ENCODE data around the gene MYL6. TPM values are rescaled to one million over a fixed set of nuclear protein-coding genes. Genes with fewer than 3 reads are reported as not detected.
A peak's percentile ranks its signal among the peaks of the same experiment; 100 is the strongest.
"Not testable (repeated sequence)": the region's sequence is repeated elsewhere in the genome, so short reads cannot be mapped to it uniquely, and the experiment has no call there.

The MYL6 gene
- total and polyA plus RNA-seq, 7 donors, result 216 to 711 (median 384) TPM

DNA sequence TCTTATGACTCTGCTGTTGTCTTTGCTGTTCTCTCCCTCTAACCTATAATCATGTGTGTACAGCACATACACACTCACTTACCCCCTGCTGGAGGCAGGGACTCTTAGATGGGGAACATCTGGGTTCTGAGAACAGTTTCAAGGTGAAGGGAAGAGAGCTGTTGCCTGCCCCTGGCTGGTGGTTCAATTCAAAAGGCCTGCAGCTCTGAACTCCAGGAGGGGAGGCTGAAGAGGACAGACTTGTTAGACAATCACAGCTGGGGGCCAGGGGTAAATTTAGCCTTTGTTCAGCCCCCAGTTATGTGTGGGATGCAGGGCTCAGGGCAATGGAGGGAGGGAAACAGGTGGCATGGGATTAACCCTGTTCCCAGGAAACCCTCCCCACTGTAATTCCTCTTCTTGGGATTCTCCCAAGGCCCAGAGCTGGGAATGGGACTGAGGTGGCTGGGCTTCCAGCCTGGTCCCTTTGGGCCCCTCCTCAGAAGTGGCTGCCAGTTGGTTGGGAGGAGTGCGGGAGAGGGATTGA lies 3.9 kb upstream of the MYL6 start:
- TF ChIP-seq, protein P1, sequence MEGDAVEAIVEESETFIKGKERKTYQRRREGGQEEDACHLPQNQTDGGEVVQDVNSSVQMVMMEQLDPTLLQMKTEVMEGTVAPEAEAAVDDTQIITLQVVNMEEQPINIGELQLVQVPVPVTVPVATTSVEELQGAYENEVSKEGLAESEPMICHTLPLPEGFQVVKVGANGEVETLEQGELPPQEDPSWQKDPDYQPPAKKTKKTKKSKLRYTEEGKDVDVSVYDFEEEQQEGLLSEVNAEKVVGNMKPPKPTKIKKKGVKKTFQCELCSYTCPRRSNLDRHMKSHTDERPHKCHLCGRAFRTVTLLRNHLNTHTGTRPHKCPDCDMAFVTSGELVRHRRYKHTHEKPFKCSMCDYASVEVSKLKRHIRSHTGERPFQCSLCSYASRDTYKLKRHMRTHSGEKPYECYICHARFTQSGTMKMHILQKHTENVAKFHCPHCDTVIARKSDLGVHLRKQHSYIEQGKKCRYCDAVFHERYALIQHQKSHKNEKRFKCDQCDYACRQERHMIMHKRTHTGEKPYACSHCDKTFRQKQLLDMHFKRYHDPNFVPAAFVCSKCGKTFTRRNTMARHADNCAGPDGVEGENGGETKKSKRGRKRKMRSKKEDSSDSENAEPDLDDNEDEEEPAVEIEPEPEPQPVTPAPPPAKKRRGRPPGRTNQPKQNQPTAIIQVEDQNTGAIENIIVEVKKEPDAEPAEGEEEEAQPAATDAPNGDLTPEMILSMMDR (IDR thresholded peaks at IDR 0.05), result no peak
- H3K27me3 ChIP-seq (ENCODE audit: insufficient read depth in 3 of 3, low read length in 2 of 3), result no peaks in the 10 kb centered on the region
- intact Hi-C loops (cut with DNase I), result no loop called here
- peak overlapping the region; percentile 90 for H3K27ac ChIP-seq
- DNase-seq (no peak), ATAC-seq (peak in 1 of 4 donors; percentile 21)
- peaks cover under 1 to 9% of the 10 kb centered on the region in 2 donors for H3K36me3 ChIP-seq (ENCODE audit: insufficient read depth in 1 of 2, low read depth in 1 of 2)
- peaks cover 25% of the 10 kb centered on the region for H3K4me1 ChIP-seq
- H3K9me3 ChIP-seq, result no peaks in the 10 kb centered on the region
- 45 to 71% (median 69%) methylated on average over 1 of the region's 1 CpG for WGBS, 3 donors
- peak overlapping the region; percentile 75 for H3K4me3 ChIP-seq

DNA sequence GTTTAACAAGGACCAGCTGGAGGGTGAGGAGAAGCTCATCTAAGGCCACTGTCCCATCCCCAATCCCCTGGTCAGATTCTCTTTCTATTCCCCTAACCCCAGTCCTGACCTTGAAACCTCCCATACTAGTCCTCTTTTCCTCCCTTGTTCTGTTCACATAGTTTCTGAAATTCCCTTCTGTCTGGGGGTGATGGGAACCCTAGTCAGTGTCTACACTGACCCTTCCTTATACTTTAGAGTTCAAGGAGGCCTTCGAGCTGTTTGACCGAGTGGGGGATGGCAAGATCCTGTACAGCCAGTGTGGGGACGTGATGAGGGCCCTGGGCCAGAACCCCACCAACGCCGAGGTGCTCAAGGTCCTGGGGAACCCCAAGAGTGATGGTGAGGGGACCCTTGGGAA lies 3.3 kb upstream of the MYL6 start:
- DNase-seq (no peak), ATAC-seq (no peak)
- Histone ChIP-seq H3K9me3 (no peaks in the 10 kb centered on the region), H3K36me3 (ENCODE audit: insufficient read depth in 1 of 2, low read depth in 1 of 2) (peaks cover 4 to 8% of the 10 kb centered on the region in 2 donors), H3K4me3 (peak overlapping the region; percentile 75), H3K27ac (peak overlapping the region; percentile 90), H3K4me1 (peaks cover 30% of the 10 kb centered on the region), H3K27me3 (ENCODE audit: insufficient read depth in 3 of 3, low read length in 2 of 3) (no peaks in the 10 kb centered on the region)
- intact Hi-C loops (cut with DNase I), result loop anchor here in 1 of 2 donors (5.0 kb wide), 1 partner anchor 33 kb away; no protein-coding TSS in a partner anchor
- TF ChIP-seq, protein P1 (IDR thresholded peaks at IDR 0.05), result no peak
- WGBS, 3 donors, result 73 to 79% (median 74%) methylated on average over 5 of the region's 5 CpGs

DNA sequence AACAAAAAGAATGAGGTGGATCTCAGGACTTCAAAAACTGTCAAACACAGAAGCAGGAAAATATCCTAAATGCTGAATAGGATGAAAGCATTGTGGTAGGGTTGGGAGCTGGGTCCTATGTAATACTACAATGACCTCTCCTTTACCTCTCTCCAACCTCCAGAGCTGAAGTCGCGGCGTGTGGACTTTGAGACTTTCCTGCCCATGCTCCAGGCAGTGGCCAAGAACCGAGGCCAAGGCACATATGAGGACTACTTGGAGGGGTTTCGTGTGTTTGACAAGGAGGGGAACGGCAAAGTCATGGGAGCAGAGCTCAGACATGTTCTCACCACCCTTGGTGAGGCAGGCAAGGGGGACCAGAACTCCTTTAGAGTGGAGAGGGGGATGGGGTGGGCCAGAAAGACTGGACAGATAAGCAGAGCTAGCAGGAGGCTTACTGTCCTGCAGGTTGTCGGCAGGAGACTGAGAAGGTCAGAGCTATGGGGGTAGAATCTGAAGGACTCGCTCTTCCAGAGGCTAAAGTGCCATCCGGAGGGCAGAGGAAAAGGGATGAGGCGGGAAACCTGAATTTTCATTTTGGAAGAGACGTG lies 2.8 kb upstream of the MYL6 start:
- peak overlapping the region; percentile 15 for H3K27ac ChIP-seq
- ATAC-seq (no peak), DNase-seq (no peak)
- intact Hi-C loops (cut with DNase I), result loop anchor here in 1 of 2 donors (5.0 kb wide), 1 partner anchor 33 kb away; no protein-coding TSS in a partner anchor
- TF ChIP-seq, protein P1 (IDR thresholded peaks at IDR 0.05), result no peak
- H3K4me1 ChIP-seq, result peaks cover 34% of the 10 kb centered on the region
- no peaks in the 10 kb centered on the region for H3K27me3 ChIP-seq (ENCODE audit: insufficient read depth in 3 of 3, low read length in 2 of 3)
- peak overlapping the region; percentile 75 for H3K4me3 ChIP-seq
- no peaks in the 10 kb centered on the region for H3K9me3 ChIP-seq
- 84 to 91% (median 87%) methylated on average over 11 of the region's 11 CpGs for WGBS, 3 donors
- H3K36me3 ChIP-seq (ENCODE audit: insufficient read depth in 1 of 2, low read depth in 1 of 2), result peaks cover 7 to 10% of the 10 kb centered on the region in 2 donors

DNA sequence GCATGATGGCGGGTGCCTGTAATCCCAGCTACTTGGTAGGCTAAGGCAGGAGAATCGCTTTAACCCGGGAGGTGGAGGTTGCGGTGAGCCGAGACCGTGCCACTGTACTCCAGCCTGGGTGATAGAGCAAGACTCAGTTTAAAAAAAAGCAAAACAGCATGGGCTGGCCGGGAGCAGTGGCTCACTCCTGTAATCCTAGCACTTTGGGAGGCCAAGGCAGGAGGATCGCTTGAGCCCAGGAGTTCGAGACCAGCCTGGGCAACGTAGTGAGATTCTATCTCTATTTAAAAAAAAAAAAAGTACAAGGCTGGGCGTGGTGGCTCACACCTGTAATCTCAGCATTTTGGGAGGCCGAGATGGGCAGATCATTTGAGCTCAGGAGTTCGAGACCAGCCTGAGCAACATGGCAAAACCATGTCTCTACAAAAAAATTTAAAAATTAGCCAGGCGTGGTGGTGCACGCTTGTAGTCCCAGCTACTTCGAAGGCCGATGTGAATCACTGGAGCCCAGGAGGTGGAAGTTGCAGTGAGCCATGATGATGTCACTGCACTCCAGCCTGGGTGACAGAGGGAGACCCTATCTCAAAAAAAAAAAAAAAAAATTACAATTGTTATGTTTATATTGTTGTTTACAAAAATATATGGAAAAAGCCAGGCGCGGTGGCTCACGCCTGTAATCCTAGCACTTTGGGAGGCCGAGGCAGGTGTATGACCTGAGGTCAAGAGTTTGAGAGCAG lies 1.5 kb upstream of the MYL6 start:
- ATAC-seq; H3K27me3 ChIP-seq (ENCODE audit: insufficient read depth in 3 of 3, low read length in 2 of 3); H3K9me3 ChIP-seq; DNase-seq: not testable (repeated sequence)
- intact Hi-C loops (cut with DNase I), result loop anchor here in 1 of 2 donors (5.0 kb wide), 1 partner anchor 34 kb away; no protein-coding TSS in a partner anchor
- peaks cover 36% of the 10 kb centered on the region for H3K4me1 ChIP-seq
- peak overlapping the region; percentile 94 for H3K27ac ChIP-seq
- WGBS, 3 donors, result 93 to 95% (median 93%) methylated on average over 21 of the region's 21 CpGs
- peak overlapping the region; percentile 95 for H3K4me3 ChIP-seq
- H3K36me3 ChIP-seq (ENCODE audit: insufficient read depth in 1 of 2, low read depth in 1 of 2), result peaks cover 15 to 23% of the 10 kb centered on the region in 2 donors

All from psoas muscle (tissue), 8 donors.